HepG2 (cell line): Measurements from ENCODE around the gene INPP5E. TPM values are rescaled to one million over a fixed set of nuclear protein-coding genes. Genes with fewer than 3 reads are reported as not detected.

ENCODE experiments used
- AKAP8 ChIP-seq: sonication (generic); formaldehyde crosslinking; IDR thresholded peaks from 2 replicates; pipeline ENCODE4 v1.5.1; 2020; ENCODE audit warnings: mild to moderate bottlenecking, missing genetic modification reagents
- CBX2 ChIP-seq, 2 experiments: fragments of 200-600 bp in 1 of 2; sonication (generic); formaldehyde crosslinking in 1 of 2; IDR thresholded peaks; 2 replicates each; pipeline versions ENCODE4 v1.7.0 to v1.8.1; 2018 to 2022; ENCODE audit warnings: low read depth in 2 of 2, low read length in 1 of 2, mild to moderate bottlenecking in 1 of 2, missing genetic modification reagents in 1 of 2
- CCAR2 ChIP-seq: fragments of 200-400 bp; formaldehyde crosslinking; optimal IDR thresholded peaks from 2 replicates; pipeline ENCODE3; 2018; ENCODE audit warnings: low read depth, mild to moderate bottlenecking, low read length, moderate library complexity
- CERS6 ChIP-seq: sonication (generic); formaldehyde crosslinking; IDR thresholded peaks from 2 replicates; pipeline ENCODE4 v1.5.0; 2020; ENCODE audit warnings: missing genetic modification reagents
- CREB3 ChIP-seq: sonication (generic); formaldehyde crosslinking; IDR thresholded peaks from 2 replicates; pipeline ENCODE4 v1.5.0; 2020; ENCODE audit warnings: missing genetic modification reagents
- ELK4 ChIP-seq: sonication (generic); formaldehyde crosslinking; IDR thresholded peaks from 2 replicates; pipeline ENCODE4 v1.9.0; 2021; ENCODE audit warnings: missing genetic modification reagents, borderline replicate concordance
- FOXC1 ChIP-seq: sonication (generic); formaldehyde crosslinking; IDR thresholded peaks from 2 replicates; pipeline ENCODE4 v1.8.0; 2022; ENCODE audit warnings: mild to moderate bottlenecking, missing genetic modification reagents, borderline replicate concordance
- GABPA ChIP-seq, 2 experiments: IDR thresholded peaks; 2 replicates each; pipeline ENCODE4 v1.6.1; 2011 to 2016; ENCODE audit warnings: low read depth in 2 of 2, low read length in 1 of 2, missing biosample characterization in 1 of 2, missing genetic modification characterization in 1 of 2
- HOXA9 ChIP-seq: sonication (generic); formaldehyde crosslinking; IDR thresholded peaks from 2 replicates; pipeline ENCODE4 v1.8.1; 2022; ENCODE audit warnings: missing genetic modification reagents, mild to moderate bottlenecking, moderate library complexity, borderline replicate concordance
- ISL2 ChIP-seq: sonication (generic); formaldehyde crosslinking; IDR thresholded peaks from 2 replicates; pipeline ENCODE4 v1.5.0; 2020; ENCODE audit warnings: missing genetic modification reagents
- MED13 ChIP-seq: sonication (generic); formaldehyde crosslinking; IDR thresholded peaks from 2 replicates; pipeline ENCODE4 v1.5.0; 2020; ENCODE audit warnings: missing genetic modification reagents
- MEF2D ChIP-seq: sonication (generic); formaldehyde crosslinking; IDR thresholded peaks from 2 replicates; pipeline ENCODE4 v1.5.1; 2020; ENCODE audit warnings: mild to moderate bottlenecking, missing genetic modification reagents
- MIER3 ChIP-seq: IDR thresholded peaks from 2 replicates; pipeline ENCODE4 v1.6.1; 2016; ENCODE audit warnings: missing compliant biosample characterization, borderline replicate concordance
- RARG ChIP-seq: sonication (generic); formaldehyde crosslinking; IDR thresholded peaks from 2 replicates; pipeline ENCODE4 v1.4.0; 2020; ENCODE audit warnings: low read depth, mild to moderate bottlenecking, missing genetic modification reagents
- SIN3A ChIP-seq: IDR thresholded peaks from 2 replicates; pipeline ENCODE4 v1.6.1; 2011; ENCODE audit warnings: low read depth, mild to moderate bottlenecking, control low read depth, low read length, borderline replicate concordance
- SP2 ChIP-seq: sonication (generic); formaldehyde crosslinking; IDR thresholded peaks from 2 replicates; pipeline ENCODE4 v1.5.1; 2020; ENCODE audit warnings: mild to moderate bottlenecking, missing genetic modification reagents
- TEAD2 ChIP-seq: sonication (generic); formaldehyde crosslinking; IDR thresholded peaks from 2 replicates; pipeline ENCODE4 v1.9.0; 2021; ENCODE audit warnings: missing genetic modification reagents
- USF2 ChIP-seq, 2 experiments: sonication (generic) in 1 of 2; formaldehyde crosslinking in 1 of 2; IDR thresholded peaks; 2 replicates each; pipeline versions ENCODE4 v1.5.1 to v1.6.1; 2011 to 2020; ENCODE audit warnings: borderline replicate concordance in 1 of 2, low read depth in 1 of 2, low read length in 1 of 2, mild to moderate bottlenecking in 1 of 2, missing genetic modification reagents in 1 of 2, moderate library complexity in 1 of 2
- ZBTB21 ChIP-seq: sonication (generic); formaldehyde crosslinking; IDR thresholded peaks from 2 replicates; pipeline ENCODE4 v1.4.0; 2020; ENCODE audit warnings: missing genetic modification reagents
- ZBTB42 ChIP-seq: sonication (generic); formaldehyde crosslinking; IDR thresholded peaks from 2 replicates; pipeline ENCODE4 v1.5.0; 2020; ENCODE audit warnings: mild to moderate bottlenecking, missing genetic modification reagents
- ZNF33A ChIP-seq: sonication (generic); formaldehyde crosslinking; IDR thresholded peaks from 2 replicates; pipeline ENCODE4 v1.5.1; 2020; ENCODE audit warnings: missing genetic modification reagents, mild to moderate bottlenecking, moderate library complexity, borderline replicate concordance
- ZNF562 ChIP-seq: sonication (generic); formaldehyde crosslinking; IDR thresholded peaks from 2 replicates; pipeline ENCODE4 v1.8.0; 2022; ENCODE audit warnings: missing genetic modification reagents, borderline replicate concordance
- ZNF7 ChIP-seq: IDR thresholded peaks from 2 replicates; pipeline ENCODE4 v1.6.1; 2016; ENCODE audit warnings: missing biosample characterization, missing genetic modification reagents
- polyA plus RNA-seq, 8 experiments: library from polyadenylated mRNA; depleted of rRNA in 3 of 8; stranded (reverse) in 7 of 8; unstranded in 1 of 8; fragments of >200 nt; fragmentation: Illumina TruSeq in 4 of 8; extraction: Trizol in 4 of 8; gene quantifications; 2 replicates each; pipeline versions ENCODE4 v1.2.1 to v1.2.3, GENCODE V29; 2011 to 2016; ENCODE audit warnings: low read depth in 4 of 8, missing spikeins in 1 of 8, mixed read lengths in 1 of 8; ENCODE audit not compliant: insufficient read depth in 1 of 8
- total RNA-seq, 5 experiments: library from RNA; depleted of rRNA; stranded (reverse); fragments of >200 nt; fragmentation: Illumina TruSeq; extraction: Trizol; gene quantifications; 2 replicates each; pipeline ENCODE4 v1.2.3, GENCODE V29; 2016; ENCODE audit warnings: low read depth in 1 of 5

The INPP5E gene
- total and polyA plus RNA-seq, 2 of the 13 experiments (the other 11 are each of a cell fraction or from before 2014, with no cell fraction given), result 5.5 TPM

- TF ChIP-seq ELK4 (CRISPR knock-in tag), result no peak
- TF ChIP-seq RARG (CRISPR knock-in tag), result no peak
- 0 out of 2 replicates have a peak, but pooled peaks have one; percentile 32 for TF ChIP-seq ISL2 (CRISPR knock-in tag)
- TF ChIP-seq FOXC1 (CRISPR knock-in tag), result no peak
- no peak for TF ChIP-seq ZNF7 (CRISPR knock-in tag)
- TF ChIP-seq USF2 (IDR thresholded peaks at IDR 0.05; ENCODE audit: low read depth, low read length), result no peak
- TF ChIP-seq USF2 (CRISPR knock-in tag; IDR thresholded peaks at IDR 0.05; ENCODE audit: borderline replicate concordance), result no peak
- no peak; the same call in 1 of the 2 replicates for TF ChIP-seq MED13
- TF ChIP-seq CBX2 (IDR thresholded peaks at IDR 0.05; ENCODE audit: low read depth, low read length), result no peak
- no peak for TF ChIP-seq CBX2 (CRISPR knock-in tag; IDR thresholded peaks at IDR 0.05; ENCODE audit: low read depth)
- TF ChIP-seq ZNF33A (CRISPR knock-in tag), result no peak
- no peak for TF ChIP-seq MIER3 (CRISPR knock-in tag)
- TF ChIP-seq ZNF562 (CRISPR knock-in tag), result no peak
- 0 out of 2 replicates have a peak, but pooled peaks have one; percentile 14 for TF ChIP-seq MEF2D (CRISPR knock-in tag)
- TF ChIP-seq ZBTB21, result no peak
- no peak for TF ChIP-seq AKAP8
- no peak for TF ChIP-seq SP2
- no peak for TF ChIP-seq CERS6 (CRISPR knock-in tag)
- peak; percentile 72; the same call in 1 of the 2 replicates for TF ChIP-seq CREB3 (CRISPR knock-in tag)
- TF ChIP-seq ZBTB42 (CRISPR knock-in tag), result 0 out of 2 replicates have a peak, but pooled peaks have one; percentile 34
- TF ChIP-seq SIN3A, result no peak
- TF ChIP-seq TEAD2 (CRISPR knock-in tag), result no peak
- no peak; the same call in 1 of the 2 replicates for TF ChIP-seq HOXA9
- no peak for TF ChIP-seq CCAR2
- TF ChIP-seq GABPA (IDR thresholded peaks at IDR 0.05; ENCODE audit: low read depth, low read length), result no peak
- no peak for TF ChIP-seq GABPA (CRISPR knock-in tag; IDR thresholded peaks at IDR 0.05; ENCODE audit: low read depth)
Measured at GRCh38 chr9:136409557-136410455, 29.8 kb downstream of the INPP5E start (continued).
